ENCODE measurements around the gene KCTD5.

Gene KCTD5

GRCh38 chr16:2711370-2712062, 29.2 kb downstream of the KCTD5 start:
- no peak overlapping the region for H3K4me3 ChIP-seq (ENCODE audit: low read length, poor library complexity, severe bottlenecking)
- H4K20me1 ChIP-seq (ENCODE audit: insufficient read depth, low read length, poor library complexity, severe bottlenecking): no peaks in the 10 kb centered on the region
- no peaks in the 10 kb centered on the region for H3K9me3 ChIP-seq (ENCODE audit: insufficient read depth, low read depth, low read length)
- TF ChIP-seq EZH2phosphoT487 (IDR thresholded peaks at IDR 0.05; ENCODE audit: borderline replicate concordance) (no peak), CTCF (conservative IDR thresholded peaks at IDR 0.05; ENCODE audit: low read length) (no peak)
- H3K4me1 ChIP-seq (ENCODE audit: insufficient read depth, low read length, poor library complexity, severe bottlenecking): peaks cover 3% of the 10 kb centered on the region
- no peak overlapping the region for H3K4me2 ChIP-seq (ENCODE audit: low read depth, low read length, poor library complexity, severe bottlenecking)
- no peaks in the 10 kb centered on the region for H3K27me3 ChIP-seq (ENCODE audit: insufficient read depth, low read length, poor library complexity, severe bottlenecking)
- H3K9ac ChIP-seq (ENCODE audit: low read depth, low read length, poor library complexity, severe bottlenecking): no peak overlapping the region
- no peak overlapping the region for H2AFZ ChIP-seq (ENCODE audit: low read length)
- H3K9me2 ChIP-seq (replicated peaks; ENCODE audit: low read depth, low read length): no peaks in the 10 kb centered on the region
- no peaks in the 10 kb centered on the region for H3K79me2 ChIP-seq (ENCODE audit: insufficient read depth, low read length)
- no peaks in the 10 kb centered on the region for H3K36me3 ChIP-seq (ENCODE audit: insufficient read depth, low read length)
- no peaks in the 10 kb centered on the region for H3F3A ChIP-seq (ENCODE audit: low read depth)

- H3K4me1 ChIP-seq (ENCODE audit: insufficient read depth, low read length, poor library complexity, severe bottlenecking): peaks cover 8% of the 10 kb centered on the region
- H3K9ac ChIP-seq (ENCODE audit: low read depth, low read length, poor library complexity, severe bottlenecking): no peak overlapping the region
These were observed 29.7 kb downstream of the KCTD5 start for GRCh38 chr16:2712063-2712441.

GRCh38 chr16:2712546-2712945, 30.2 kb downstream of the KCTD5 start:
- Histone ChIP-seq H2AFZ (ENCODE audit: low read length) (no peak overlapping the region), H3K79me2 (ENCODE audit: insufficient read depth, low read length) (no peaks in the 10 kb centered on the region), H3K4me1 (ENCODE audit: insufficient read depth, low read length, poor library complexity, severe bottlenecking) (peaks cover 13% of the 10 kb centered on the region), H4K20me1 (ENCODE audit: insufficient read depth, low read length, poor library complexity, severe bottlenecking) (no peaks in the 10 kb centered on the region), H3K4me3 (ENCODE audit: low read length, poor library complexity, severe bottlenecking) (no peak overlapping the region), H3K36me3 (ENCODE audit: insufficient read depth, low read length) (no peaks in the 10 kb centered on the region), H3F3A (ENCODE audit: low read depth) (no peaks in the 10 kb centered on the region), H3K27me3 (ENCODE audit: insufficient read depth, low read length, poor library complexity, severe bottlenecking) (no peaks in the 10 kb centered on the region), H3K9ac (ENCODE audit: low read depth, low read length, poor library complexity, severe bottlenecking) (no peak overlapping the region), H3K9me2 (replicated peaks; ENCODE audit: low read depth, low read length) (no peaks in the 10 kb centered on the region), H3K4me2 (ENCODE audit: low read depth, low read length, poor library complexity, severe bottlenecking) (no peak overlapping the region), H3K9me3 (ENCODE audit: insufficient read depth, low read depth, low read length) (no peaks in the 10 kb centered on the region)
- no peak for TF ChIP-seq CTCF (conservative IDR thresholded peaks at IDR 0.05; ENCODE audit: low read length)

More at GRCh38 chr16:2712063-2712441, 29.7 kb downstream of the KCTD5 start:
- Histone ChIP-seq H3K4me2 (ENCODE audit: low read depth, low read length, poor library complexity, severe bottlenecking) (no peak overlapping the region), H3F3A (ENCODE audit: low read depth) (no peaks in the 10 kb centered on the region), H3K36me3 (ENCODE audit: insufficient read depth, low read length) (no peaks in the 10 kb centered on the region), H3K9me2 (replicated peaks; ENCODE audit: low read depth, low read length) (no peaks in the 10 kb centered on the region), H3K4me3 (ENCODE audit: low read length, poor library complexity, severe bottlenecking) (no peak overlapping the region), H3K79me2 (ENCODE audit: insufficient read depth, low read length) (no peaks in the 10 kb centered on the region), H4K20me1 (ENCODE audit: insufficient read depth, low read length, poor library complexity, severe bottlenecking) (no peaks in the 10 kb centered on the region), H2AFZ (ENCODE audit: low read length) (no peak overlapping the region), H3K27me3 (ENCODE audit: insufficient read depth, low read length, poor library complexity, severe bottlenecking) (no peaks in the 10 kb centered on the region), H3K9me3 (ENCODE audit: insufficient read depth, low read depth, low read length) (no peaks in the 10 kb centered on the region)
- no peak for TF ChIP-seq EZH2phosphoT487 (IDR thresholded peaks at IDR 0.05; ENCODE audit: borderline replicate concordance)
- no peak for TF ChIP-seq CTCF (conservative IDR thresholded peaks at IDR 0.05; ENCODE audit: low read length)

All from Loucy (cell line).